ENCODE measurements around the gene ZDHHC3. TPM values are rescaled to one million over a fixed set of nuclear protein-coding genes. Genes with fewer than 3 reads are reported as not detected.

The ZDHHC3 gene
- total RNA-seq, 5 donors from 2014 or later (not counting 1 experiment from before 2014, with no cell fraction given) = 38.8 to 53.9 (median 44.5) TPM

- no peak overlapping the region for H3K4me3 ChIP-seq (ENCODE audit: control insufficient read depth in 1 of 2, extremely low read depth in 1 of 2, low read length in 1 of 2)
- 20% methylated on average over 1 of the region's 2 CpGs for WGBS (ENCODE audit: insufficient coverage)
- H3K9me3 ChIP-seq = no peaks in the 10 kb centered on the region
- no peak overlapping the region for H3K27ac ChIP-seq (ENCODE audit: low read length)
- CTCF ChIA-PET = no interaction called here
- Mint-ChIP-seq H3K27me3 (peaks cover 5 to 11% of the 10 kb centered on the region in 2 donors), H3K4me3 (no peak overlapping the region), H3K4me1 (no peaks in the 10 kb centered on the region), H3K27ac (no peak overlapping the region), H3K9me3 (no peaks in the 10 kb centered on the region), H3K36me3 (no peaks in the 10 kb centered on the region)
- DNase-seq (no peak), ATAC-seq (replicated peaks in 1 of 4) (no peak)
- no peaks in the 10 kb centered on the region for H3K36me3 ChIP-seq (ENCODE audit: control insufficient read depth in 2 of 2, extremely low read depth in 1 of 2, insufficient read depth in 1 of 2, low read length in 1 of 2)
- H3K4me1 ChIP-seq (ENCODE audit: control insufficient read depth in 1 of 2, extremely low read depth in 1 of 2, insufficient read depth in 2 of 2, low read length in 2 of 2) = no peaks in the 10 kb centered on the region
- POLR2A ChIA-PET = no interaction called here
- H3K27me3 ChIP-seq (replicated peaks in 1 of 2; ENCODE audit: control insufficient read depth in 2 of 2, extremely low read depth in 1 of 2, insufficient read depth in 2 of 2, low read length in 1 of 2) = peaks cover 0 to 24% of the 10 kb centered on the region in 2 experiments
Observed at GRCh38 chr3:44880284-44880683, 95.7 kb downstream of the ZDHHC3 start.

- H3K27ac ChIP-seq (ENCODE audit: low read length) = no peak overlapping the region
- Mint-ChIP-seq H3K9me3 (no peaks in the 10 kb centered on the region), H3K27ac (no peak overlapping the region), H3K4me1 (no peaks in the 10 kb centered on the region), H3K36me3 (no peaks in the 10 kb centered on the region), H3K27me3 (peaks cover 5 to 6% of the 10 kb centered on the region in 2 donors), H3K4me3 (no peak overlapping the region)
- peaks cover 0 to 10% of the 10 kb centered on the region in 2 experiments for H3K27me3 ChIP-seq (replicated peaks in 1 of 2; ENCODE audit: control insufficient read depth in 2 of 2, extremely low read depth in 1 of 2, insufficient read depth in 2 of 2, low read length in 1 of 2)
- ChIA-PET POLR2A (no interaction called here), CTCF (no interaction called here)
- WGBS (ENCODE audit: insufficient coverage) = no CpG with 5 or more reads among the region's 3 CpGs
- no peaks in the 10 kb centered on the region for H3K4me1 ChIP-seq (ENCODE audit: control insufficient read depth in 1 of 2, extremely low read depth in 1 of 2, insufficient read depth in 2 of 2, low read length in 2 of 2)
- H3K9me3 ChIP-seq = no peaks in the 10 kb centered on the region
- H3K36me3 ChIP-seq (ENCODE audit: control insufficient read depth in 2 of 2, extremely low read depth in 1 of 2, insufficient read depth in 1 of 2, low read length in 1 of 2) = no peaks in the 10 kb centered on the region
- DNase-seq (no peak), ATAC-seq (replicated peaks in 1 of 4) (no peak)
- no peak overlapping the region for H3K4me3 ChIP-seq (ENCODE audit: control insufficient read depth in 1 of 2, extremely low read depth in 1 of 2, low read length in 1 of 2)
Observed at GRCh38 chr3:44877333-44877732, 98.6 kb downstream of the ZDHHC3 start.

GRCh38 chr3:44875596-44875995 lies 100.4 kb downstream of the ZDHHC3 start:
- H3K27me3 ChIP-seq (replicated peaks in 1 of 2; ENCODE audit: control insufficient read depth in 2 of 2, extremely low read depth in 1 of 2, insufficient read depth in 2 of 2, low read length in 1 of 2) = peaks cover 0 to 6% of the 10 kb centered on the region in 2 experiments
- ATAC-seq (replicated peaks in 1 of 4) (no peak), DNase-seq (no peak)
- ChIA-PET CTCF (no interaction called here), POLR2A (no interaction called here)
- H3K36me3 ChIP-seq (ENCODE audit: control insufficient read depth in 2 of 2, extremely low read depth in 1 of 2, insufficient read depth in 1 of 2, low read length in 1 of 2) = no peaks in the 10 kb centered on the region
- 82% methylated on average over 2 of the region's 3 CpGs for WGBS (ENCODE audit: insufficient coverage)
- H3K9me3 ChIP-seq = no peaks in the 10 kb centered on the region
- H3K36me3 Mint-ChIP-seq = no peaks in the 10 kb centered on the region
- H3K27ac Mint-ChIP-seq = no peak overlapping the region
- no peak overlapping the region for H3K4me3 Mint-ChIP-seq
- no peaks in the 10 kb centered on the region for H3K9me3 Mint-ChIP-seq
- H3K4me1 ChIP-seq (ENCODE audit: control insufficient read depth in 1 of 2, extremely low read depth in 1 of 2, insufficient read depth in 2 of 2, low read length in 2 of 2) = no peaks in the 10 kb centered on the region
- no peak overlapping the region for H3K4me3 ChIP-seq (ENCODE audit: control insufficient read depth in 1 of 2, extremely low read depth in 1 of 2, low read length in 1 of 2)
- H3K4me1 Mint-ChIP-seq = no peaks in the 10 kb centered on the region
- H3K27me3 Mint-ChIP-seq = peaks cover 4 to 5% of the 10 kb centered on the region in 2 donors
- H3K27ac ChIP-seq (ENCODE audit: low read length) = no peak overlapping the region

Other genes with a start within 250 kb of the ZDHHC3 start
- 1 to 10 TPM in 4 of 5 donors, under 1 TPM in 1; 0.65 to 7.5 (median 4.6) TPM for gene ZNF501, start 246.5 kb downstream of the ZDHHC3 start, total RNA-seq
- gene KIAA1143, start 214.6 kb downstream of the ZDHHC3 start, total RNA-seq = 10 to 100 TPM; 28.5 to 32.8 (median 29.9) TPM
- gene KIF15, start 214.4 kb downstream of the ZDHHC3 start, total RNA-seq = under 1 TPM; 0.26 to 0.82 (median 0.43) TPM
- gene TMEM42, start 114.3 kb downstream of the ZDHHC3 start, total RNA-seq = 10 to 100 TPM; 14.8 to 33.0 (median 25.3) TPM
- gene TGM4, start 101.6 kb downstream of the ZDHHC3 start, total RNA-seq = not detected
- 10 to 100 TPM; 27.7 to 44.3 (median 42.0) TPM for gene EXOSC7, start 70 bp upstream of the ZDHHC3 start, total RNA-seq
- 1 to 10 TPM in 2 of 5 donors, under 1 TPM in 3; 0.55 to 1.6 (median 0.66) TPM for gene CLEC3B, start 50.1 kb upstream of the ZDHHC3 start, total RNA-seq
- gene CDCP1, start 170.2 kb upstream of the ZDHHC3 start, total RNA-seq = 1 to 10 TPM in 1 of 5 donors, under 1 TPM in 4; 0.36 to 1.7 (median 0.55) TPM

Measured in T-cell (primary cell).